HEK293T (cell line): ENCODE data around the gene GET3.
"Not testable (repeated sequence)": the region's sequence is repeated elsewhere in the genome, so short reads cannot be mapped to it uniquely, and the experiment has no call there.

ENCODE experiments used
- ARNT ChIP-seq: fragments of 450-650 bp; IDR thresholded peaks from 2 replicates; pipeline ENCODE4 v1.6.1; 2017; ENCODE audit warnings: mild to moderate bottlenecking
- CTBP1 ChIP-seq: fragments of 450-650 bp; IDR thresholded peaks from 2 replicates; pipeline ENCODE4 v1.6.1; 2016; ENCODE audit warnings: borderline replicate concordance
- ELF4 ChIP-seq: fragments of 450-650 bp; IDR thresholded peaks from 2 replicates; pipeline ENCODE4 v1.6.1; 2017; ENCODE audit warnings: antibody characterized with exemption
- FOXK2 ChIP-seq: fragments of 450-650 bp; IDR thresholded peaks from 2 replicates; pipeline ENCODE4 v1.6.1; 2016; ENCODE audit warnings: mild to moderate bottlenecking
- FOXM1 ChIP-seq: fragments of 450-650 bp; IDR thresholded peaks from 2 replicates; pipeline ENCODE4 v1.6.1; 2017; ENCODE audit warnings: mild to moderate bottlenecking, borderline replicate concordance
- HDGF ChIP-seq: fragments of 450-650 bp; IDR thresholded peaks from 2 replicates; pipeline ENCODE4 v1.6.1; 2017; ENCODE audit warnings: antibody characterized with exemption, borderline replicate concordance
- LEF1 ChIP-seq: fragments of 450-650 bp; IDR thresholded peaks from 2 replicates; pipeline ENCODE4 v1.6.1; 2017; ENCODE audit warnings: mild to moderate bottlenecking, borderline replicate concordance
- SP1 ChIP-seq: fragments of 450-650 bp; IDR thresholded peaks from 2 replicates; pipeline ENCODE4 v1.6.1; 2017

DNA sequence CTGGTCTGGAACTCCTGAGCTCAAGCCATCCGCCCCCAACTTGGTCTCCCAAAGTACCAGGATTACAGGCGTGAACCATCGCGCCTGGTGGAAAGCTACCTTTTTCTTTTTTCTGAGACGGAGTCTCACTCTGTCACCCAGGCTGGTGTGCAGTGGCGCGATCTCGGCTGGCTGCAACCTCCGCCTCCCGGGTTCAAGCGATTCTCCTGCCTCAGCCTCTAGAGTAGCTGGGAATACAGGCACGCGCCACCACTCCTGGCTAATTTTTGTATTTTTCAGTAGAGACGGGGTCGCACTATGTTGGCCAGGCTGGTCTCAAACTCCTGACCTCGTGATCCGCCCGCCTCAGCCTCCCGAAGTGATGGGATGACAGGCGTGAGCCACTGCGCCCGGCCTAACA is 39.9 kb upstream of the GET3 start:
- TF ChIP-seq HDGF, FOXK2, FOXM1, SP1, ARNT, CTBP1, ELF4, LEF1: not testable (repeated sequence)
